ENCODE measurements around the gene SPEN.

SPEN gene

DNA sequence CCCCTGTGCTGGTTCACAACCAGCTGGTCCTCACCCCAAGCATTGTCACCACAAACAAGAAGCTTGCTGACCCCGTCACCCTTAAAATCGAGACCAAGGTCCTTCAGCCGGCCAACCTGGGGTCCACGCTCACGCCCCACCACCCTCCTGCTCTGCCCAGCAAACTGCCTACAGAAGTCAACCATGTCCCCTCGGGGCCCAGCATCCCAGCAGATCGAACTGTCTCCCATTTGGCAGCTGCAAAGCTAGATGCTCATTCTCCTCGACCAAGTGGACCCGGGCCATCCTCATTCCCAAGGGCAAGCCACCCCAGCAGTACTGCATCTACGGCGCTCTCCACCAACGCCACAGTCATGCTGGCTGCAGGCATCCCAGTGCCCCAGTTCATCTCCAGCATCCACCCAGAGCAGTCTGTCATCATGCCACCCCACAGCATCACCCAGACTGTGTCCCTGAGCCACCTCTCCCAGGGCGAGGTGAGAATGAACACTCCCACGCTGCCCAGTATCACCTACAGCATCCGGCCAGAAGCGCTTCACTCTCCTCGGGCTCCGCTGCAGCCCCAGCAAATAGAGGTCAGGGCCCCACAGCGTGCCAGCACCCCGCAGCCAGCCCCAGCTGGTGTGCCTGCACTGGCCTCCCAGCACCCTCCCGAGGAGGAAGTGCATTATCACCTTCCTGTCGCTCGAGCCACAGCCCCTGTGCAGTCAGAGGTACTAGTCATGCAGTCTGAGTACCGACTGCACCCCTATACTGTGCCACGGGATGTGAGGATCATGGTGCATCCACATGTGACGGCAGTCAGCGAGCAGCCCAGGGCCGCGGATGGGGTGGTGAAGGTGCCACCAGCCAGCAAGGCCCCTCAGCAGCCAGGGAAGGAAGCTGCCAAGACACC is 87.8 kb downstream of the SPEN start:
- DNase-seq (ENCODE audit: low read depth) = no peak

DNA sequence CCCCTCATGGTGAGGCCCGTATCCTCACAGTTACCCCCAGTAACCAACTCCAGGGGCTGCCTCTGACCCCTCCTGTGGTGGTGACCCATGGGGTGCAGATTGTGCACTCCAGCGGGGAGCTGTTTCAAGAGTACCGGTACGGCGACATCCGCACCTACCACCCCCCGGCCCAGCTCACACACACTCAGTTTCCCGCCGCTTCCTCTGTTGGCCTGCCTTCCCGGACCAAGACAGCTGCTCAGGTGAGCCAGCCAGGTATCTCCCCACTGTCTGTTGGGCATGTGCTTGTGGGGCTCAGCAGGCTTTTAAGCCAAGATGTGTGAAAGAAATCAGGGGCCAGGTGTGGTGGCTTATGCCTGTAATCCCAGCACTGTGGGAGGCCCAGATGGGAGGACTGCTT is 88.5 kb downstream of the SPEN start:
- no peak for DNase-seq (ENCODE audit: low read depth)

DNA sequence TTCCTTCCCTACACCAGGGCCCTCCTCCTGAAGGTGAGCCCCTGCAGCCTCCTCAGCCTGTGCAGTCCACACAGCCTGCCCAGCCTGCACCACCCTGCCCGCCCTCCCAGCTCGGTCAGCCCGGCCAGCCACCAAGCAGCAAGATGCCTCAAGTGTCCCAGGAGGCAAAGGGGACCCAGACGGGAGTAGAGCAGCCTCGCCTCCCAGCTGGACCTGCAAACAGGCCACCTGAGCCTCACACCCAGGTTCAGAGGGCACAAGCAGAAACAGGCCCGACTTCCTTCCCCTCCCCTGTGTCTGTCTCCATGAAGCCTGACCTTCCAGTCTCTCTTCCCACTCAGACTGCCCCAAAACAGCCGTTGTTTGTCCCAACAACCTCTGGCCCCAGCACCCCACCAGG is 89.6 kb downstream of the SPEN start:
- DNase-seq (ENCODE audit: low read depth) = no peak

DNA sequence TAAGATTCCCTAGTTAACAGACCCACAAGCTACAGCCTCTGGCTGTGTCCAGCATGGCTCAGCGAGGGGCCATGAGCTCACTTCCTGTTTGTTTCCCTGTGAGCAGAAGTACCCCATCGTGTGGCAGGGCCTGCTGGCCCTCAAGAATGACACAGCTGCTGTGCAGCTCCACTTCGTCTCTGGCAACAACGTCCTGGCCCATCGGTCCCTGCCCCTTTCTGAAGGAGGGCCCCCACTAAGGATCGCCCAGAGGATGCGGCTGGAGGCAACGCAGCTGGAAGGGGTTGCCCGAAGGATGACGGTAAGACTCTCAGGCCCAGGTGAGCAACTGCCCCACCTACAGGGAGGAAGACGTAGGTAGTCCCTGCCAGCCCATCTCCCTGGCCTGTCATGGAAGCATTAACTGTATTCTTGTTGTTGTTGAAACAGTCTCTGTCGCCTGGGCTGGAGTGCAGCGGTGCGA is 90.2 kb downstream of the SPEN start:
- peak; percentile 76 for DNase-seq (ENCODE audit: low read depth)

DNA sequence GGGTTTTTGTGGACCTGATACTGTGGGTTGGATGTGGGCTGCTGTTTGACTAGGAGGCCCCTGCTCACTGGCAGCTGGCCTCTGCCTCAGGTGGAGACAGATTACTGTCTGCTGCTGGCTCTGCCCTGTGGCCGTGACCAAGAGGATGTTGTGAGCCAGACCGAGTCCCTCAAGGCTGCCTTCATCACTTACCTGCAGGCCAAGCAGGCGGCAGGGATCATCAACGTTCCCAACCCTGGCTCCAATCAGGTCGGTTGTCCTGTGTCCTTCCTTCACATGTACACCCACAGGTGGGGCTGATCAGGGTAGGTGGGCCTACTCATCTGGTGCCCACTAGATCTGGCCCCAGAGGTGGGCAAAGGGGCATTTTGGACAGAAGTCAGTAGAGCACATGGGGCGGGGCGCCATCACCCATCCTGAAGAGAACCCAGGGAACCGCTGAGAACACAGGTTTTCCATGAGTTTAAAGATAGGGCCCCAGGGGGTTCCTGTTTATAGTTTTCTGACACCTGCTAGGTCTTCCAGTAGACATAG is 91.2 kb downstream of the SPEN start:
- no peak for DNase-seq (ENCODE audit: low read depth)

DNA sequence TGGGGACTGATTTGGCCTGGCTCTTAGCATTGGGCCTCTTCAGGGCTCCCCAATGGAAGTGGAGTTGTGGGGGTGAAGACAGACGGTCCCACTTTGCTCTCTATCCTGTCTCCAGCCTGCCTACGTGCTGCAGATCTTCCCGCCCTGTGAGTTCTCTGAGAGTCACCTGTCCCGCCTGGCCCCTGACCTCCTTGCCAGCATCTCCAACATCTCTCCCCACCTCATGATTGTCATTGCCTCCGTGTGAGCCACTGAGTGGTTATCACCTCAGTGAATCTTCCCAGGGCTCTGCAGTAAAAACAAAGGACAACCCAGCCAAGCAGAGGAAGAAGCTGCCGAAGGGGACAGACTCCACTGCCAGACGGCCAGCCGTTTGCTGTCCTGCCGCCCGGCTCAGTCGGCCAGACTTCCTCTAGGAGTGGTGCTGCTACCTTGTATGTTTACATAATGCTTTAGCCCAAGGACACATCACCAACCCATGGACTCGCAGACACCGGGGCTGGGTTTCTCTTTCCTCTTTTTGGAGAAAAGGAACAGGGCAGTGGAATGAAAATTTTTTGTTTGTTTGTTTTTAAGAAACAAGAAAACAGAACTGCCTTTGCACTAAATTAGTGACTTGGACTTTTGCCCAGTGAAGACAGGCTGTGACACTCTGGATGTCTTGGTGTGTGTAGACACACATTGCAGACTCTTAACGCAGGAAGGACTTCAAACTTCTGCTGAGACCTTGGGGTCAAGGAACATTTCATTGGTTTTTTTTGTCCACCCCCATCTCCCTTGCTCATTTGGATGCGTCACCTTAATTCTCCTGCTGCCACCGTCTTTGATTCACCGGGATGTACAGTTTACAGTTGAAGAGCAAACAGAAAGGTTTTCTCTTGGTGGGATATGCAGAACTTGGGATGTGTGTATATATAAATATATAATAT is 91.9 kb downstream of the SPEN start:
- peak; percentile 65 for DNase-seq (ENCODE audit: low read depth)

DNA sequence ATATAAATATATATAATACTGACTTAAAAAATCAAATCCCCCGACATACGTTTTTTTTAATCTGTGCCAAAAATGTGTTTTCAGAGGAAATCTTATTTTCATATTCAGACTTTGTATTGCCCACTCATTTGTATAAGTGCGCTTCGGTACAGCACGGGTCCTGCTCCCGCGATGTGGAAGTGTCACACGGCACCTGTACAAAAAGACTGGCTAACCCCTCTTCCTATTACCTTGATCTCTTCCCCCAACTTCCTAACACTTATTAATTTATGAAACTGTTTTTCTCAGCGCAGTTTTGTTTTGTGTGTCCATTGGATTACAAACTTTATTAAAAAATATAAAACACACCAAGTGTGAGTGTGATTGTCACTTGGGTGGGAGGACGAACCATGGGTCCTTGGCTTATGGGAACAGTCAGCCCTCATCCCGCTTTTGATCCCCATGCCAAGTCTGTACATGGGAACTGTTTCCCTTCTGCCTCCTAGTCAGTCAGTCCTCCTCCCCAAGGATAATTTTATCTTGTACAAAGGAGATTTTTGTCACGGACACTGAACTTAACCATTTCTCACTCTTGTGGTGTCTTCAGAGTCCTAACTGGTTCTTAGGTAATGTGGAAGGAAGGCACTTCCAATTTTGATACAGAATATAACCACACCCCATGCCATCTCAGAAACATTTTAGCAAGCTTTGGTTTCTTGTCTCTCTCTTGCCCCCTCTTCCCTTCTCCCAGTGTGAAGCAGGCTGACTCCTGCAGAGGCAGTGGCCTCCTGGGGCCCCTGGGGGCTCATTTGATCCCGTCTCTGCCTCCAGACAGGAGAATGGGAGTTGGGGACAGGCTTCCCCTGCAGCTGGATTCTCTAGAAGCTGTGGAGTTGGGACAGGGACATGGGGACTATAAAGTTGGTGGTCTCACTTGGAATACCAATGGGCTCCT is 92.9 kb downstream of the SPEN start:
- no peak for DNase-seq (ENCODE audit: low read depth)

DNA sequence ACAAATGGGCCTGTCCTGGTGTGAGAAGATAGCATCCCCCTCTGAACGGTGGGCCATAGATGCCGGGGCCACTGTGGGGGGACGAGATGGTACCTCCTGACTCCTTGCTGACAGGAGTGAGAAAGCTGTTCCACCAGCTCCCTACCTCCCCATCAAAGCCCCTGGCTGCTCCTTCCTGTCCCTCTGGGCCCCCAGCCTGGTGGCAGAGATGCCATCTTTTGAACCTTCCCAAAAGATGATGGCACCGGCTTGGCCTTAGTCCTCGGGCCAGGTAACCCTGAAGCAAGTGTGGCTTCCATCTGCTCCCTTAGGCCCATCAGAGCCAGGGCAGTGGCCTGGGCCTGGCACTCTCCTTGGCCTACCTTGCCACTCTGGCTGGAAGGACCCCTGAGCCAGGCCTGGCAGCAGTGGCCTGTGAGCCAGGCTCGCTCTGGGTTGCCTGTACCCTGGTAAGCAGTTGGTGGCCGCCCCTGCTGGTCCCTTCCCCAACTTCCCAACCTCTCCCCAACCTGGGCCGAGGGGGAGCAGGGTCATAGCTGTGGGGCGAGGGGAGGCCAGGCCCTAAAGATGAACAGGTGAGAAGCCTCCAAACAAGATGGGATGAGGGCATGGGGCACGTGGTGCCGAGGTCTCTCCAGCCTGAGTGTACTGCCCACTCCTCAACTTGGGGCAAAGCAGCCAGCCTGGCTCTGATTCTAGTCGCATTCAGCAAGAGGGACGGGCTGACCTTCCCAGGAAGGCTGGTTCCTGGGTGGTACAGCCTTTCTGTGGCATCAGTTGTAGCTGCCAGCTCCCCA is 93.7 kb downstream of the SPEN start:
- DNase-seq (ENCODE audit: low read depth) = no peak

DNA sequence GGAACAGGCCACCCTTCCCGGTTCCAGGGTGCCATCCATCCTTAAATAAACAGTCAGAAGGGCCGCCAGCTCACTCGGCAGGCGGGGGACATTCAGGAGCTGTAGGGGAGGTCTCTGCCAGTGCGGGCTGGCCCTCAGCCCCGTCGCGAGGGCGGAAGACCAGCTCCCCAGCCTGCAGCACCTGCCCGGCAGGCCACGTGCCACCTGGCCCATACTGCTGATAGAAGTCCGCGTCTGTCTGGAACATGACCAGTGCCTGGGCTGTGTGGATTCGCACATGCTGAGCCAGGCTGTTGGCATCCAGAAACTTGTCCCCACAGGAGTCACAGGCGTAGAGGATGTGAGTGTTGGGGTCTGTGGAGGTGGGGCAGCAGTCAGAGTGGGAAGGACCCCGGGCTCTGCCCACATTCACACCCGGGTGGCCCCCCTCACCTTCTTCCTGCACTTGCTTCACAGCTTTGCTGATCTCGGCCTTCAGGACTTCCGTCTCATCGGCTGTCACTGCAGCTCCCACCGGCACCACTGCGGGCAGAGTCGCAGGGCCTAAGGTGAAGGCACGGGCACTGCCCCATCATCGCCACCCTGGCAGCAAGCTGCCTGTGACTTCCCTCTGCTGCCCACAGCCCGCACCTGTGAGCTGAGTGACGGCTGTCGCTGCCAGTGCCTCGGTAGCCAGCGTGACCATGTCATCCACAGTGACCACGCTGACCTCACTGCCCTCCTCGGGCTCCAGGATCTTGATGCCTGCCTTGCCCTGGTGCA is 94.6 kb downstream of the SPEN start:
- DNase-seq (ENCODE audit: low read depth) = no peak

DNA sequence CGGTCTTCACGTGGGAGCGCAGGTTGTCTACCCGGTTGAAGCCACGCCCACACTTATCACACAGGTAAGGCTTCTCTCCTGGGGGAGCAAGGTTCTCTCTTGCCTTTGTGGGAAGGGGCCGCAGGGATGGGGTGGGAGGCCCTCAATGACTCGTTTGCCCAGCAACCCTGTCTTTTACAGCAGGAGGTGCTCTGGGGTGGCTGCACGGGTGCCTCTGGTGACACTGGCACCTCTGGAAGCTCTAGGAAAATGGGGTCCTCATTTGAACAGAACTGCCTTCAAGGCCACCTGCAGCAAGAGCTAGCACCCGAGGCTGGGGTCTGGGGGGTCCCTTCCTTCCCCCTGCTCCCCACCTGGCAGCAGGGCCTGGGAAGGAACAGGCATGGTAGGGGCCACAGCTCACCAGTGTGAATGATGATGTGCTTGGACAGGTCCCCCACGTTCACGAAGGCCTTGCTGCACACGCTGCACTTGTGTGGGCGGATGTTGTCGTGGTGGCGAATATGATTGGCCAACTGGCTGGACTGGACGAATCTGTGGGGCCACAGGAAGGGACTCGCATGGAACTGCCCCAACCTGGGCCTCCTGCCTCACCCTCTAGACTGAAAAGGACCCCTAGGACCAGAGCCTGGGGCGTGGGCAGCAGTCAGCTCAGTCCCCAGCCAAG is 95.3 kb downstream of the SPEN start:
- no peak for DNase-seq (ENCODE audit: low read depth)

DNA sequence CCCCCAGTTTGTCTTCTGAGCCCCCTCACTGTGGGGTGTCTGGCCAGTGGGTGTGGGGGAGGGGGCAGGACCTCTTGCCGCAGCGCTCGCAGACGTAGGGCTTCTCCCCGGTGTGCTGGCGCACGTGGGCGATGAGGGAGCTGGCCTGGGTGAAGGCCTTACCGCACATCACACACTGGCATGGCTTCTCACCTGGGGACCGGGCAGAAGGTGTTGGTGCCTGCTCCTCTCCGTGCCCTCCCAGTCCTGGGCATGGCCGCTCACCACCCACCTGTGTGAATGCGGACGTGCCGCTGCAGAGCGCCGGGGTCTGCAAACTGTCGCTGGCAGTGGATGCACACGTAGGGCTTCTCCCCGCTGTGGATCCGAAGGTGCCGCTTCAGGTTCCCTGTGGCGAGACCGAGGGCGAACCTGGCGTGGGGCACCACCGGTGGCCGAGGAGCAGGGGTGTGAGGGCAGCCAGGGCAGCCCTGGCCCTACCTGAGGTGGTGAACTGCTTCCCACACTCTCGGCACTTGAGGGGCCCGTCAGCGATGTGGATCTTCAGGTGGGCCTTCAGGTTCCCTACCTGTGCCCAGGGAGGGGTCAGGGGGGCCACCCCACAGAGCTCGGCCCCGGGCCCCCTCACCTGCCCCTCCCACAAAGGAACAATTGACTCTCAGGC is 96.0 kb downstream of the SPEN start:
- no peak for DNase-seq (ENCODE audit: low read depth)

DNA sequence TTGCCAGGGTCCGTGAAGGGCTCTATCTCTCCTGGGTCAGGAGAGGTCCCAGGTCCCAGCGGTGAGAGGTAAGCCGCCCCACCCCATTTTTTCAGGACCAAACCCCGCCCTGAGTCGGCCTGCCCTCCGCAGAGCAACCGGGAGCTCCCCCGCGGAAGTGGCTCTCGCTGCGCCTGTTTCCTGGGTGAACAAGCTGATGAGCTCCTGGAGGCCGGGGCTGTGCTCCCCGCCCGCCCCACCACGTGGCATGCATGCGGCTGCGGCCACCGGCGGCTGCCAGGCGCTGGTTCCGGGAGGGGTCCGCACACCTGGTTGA is 96.4 kb downstream of the SPEN start:
- DNase-seq (ENCODE audit: low read depth) = no peak

DNA sequence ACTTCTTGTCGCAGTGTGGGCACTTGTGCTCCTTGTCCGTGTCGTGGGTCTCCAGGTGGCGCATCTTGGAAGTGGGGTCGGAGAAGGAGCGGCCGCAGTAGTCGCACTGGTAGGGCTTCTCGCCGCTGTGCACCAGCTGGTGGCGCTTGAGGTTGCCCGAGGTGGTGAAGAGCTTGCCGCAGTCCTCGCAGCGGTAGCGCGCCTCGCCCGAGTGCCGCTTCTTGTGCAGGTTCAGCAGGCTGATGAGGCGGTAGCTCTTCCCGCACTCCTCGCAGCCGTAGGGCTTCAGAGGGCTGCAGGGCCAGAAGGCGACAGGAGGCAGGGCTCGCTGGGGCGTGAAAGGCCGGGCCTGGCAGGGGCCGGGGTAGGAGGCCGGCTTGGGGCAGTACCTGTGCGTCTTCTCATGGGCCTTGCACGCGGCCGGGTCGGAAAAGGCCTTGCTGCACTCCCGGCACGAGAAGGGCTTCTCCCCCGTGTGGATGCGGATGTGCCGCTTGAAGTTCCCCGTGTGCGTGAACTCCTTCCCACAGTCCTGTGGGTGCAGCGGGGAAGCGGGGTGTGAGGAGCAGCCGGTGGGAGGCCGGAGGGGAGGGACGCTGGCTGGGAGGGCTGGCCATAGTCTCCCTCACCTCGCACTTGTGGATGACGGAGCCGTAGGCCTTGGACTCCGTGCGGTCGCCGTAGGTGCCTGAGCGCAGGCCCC is 97.0 kb downstream of the SPEN start:
- DNase-seq (ENCODE audit: low read depth) = no peak

DNA sequence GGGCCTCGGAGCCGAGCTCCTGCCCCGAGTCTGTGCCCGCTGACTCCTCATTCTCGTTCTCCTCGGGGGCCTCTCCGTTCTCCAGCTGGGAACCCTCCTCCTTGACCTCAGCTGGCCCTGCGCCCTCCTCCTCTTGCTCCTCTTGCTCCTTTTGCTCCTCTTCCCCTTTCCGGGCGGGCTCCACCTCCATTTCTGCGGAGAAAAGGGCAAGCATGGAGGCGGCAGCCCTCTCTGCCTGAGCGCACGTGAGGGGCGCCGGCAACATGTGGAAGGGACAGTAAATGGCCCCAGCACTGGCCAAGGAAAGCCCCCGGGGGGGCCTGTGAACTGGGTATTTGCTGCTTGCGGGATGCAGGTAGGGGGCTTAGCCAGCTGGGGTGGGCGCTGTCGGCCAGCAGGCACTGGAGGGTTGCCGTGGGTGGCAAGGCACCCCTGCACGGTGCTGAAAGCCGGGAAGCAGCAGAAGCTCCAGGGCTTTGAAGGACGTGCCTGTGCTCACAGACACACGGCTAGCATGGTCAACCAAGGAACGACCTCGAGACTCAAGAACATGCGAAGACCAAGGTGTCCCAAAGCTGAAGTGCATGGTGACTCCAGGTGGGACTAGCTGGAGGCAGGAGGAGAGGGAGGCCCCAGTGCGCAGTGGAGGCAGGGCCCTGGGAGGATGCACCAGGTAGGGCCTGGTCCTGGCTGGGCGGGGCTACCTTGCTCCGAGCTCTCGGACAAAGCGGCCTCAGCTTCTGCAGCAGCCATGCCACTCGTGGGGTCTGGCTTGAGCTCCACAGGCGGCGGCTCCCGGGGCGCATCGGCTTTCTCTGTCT is 97.7 kb downstream of the SPEN start:
- no peak for DNase-seq (ENCODE audit: low read depth)

DNA sequence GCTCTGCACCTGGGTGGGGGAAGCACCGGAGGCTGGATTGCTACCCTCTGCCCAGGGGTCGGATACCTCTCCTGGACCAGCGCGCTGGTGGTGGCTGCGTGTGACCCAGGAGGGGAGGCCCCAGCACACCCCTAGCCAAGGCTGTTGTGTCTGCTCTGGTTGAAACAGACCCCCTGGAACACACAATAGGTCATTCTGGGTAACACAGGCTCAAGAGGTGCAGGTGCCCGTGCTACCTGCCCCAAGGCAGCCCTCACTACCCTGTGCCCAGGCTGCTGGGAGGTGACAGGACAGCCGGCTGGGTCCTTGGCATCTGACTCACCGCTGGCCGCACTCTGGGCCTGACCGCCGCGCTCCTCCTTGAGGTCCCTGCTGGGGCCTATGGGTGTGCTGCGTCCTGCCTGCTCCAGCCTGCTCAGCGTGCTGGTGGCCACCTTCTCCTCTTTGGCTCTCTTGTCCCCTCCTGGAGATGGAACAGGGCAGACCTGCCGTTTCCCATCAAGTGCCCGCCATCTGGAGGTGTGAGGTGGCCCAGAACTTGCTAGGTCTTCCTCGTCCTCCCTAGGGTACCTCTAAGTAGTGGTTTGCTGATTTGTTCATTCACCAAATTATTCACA is 98.4 kb downstream of the SPEN start:
- no peak for DNase-seq (ENCODE audit: low read depth)

DNA sequence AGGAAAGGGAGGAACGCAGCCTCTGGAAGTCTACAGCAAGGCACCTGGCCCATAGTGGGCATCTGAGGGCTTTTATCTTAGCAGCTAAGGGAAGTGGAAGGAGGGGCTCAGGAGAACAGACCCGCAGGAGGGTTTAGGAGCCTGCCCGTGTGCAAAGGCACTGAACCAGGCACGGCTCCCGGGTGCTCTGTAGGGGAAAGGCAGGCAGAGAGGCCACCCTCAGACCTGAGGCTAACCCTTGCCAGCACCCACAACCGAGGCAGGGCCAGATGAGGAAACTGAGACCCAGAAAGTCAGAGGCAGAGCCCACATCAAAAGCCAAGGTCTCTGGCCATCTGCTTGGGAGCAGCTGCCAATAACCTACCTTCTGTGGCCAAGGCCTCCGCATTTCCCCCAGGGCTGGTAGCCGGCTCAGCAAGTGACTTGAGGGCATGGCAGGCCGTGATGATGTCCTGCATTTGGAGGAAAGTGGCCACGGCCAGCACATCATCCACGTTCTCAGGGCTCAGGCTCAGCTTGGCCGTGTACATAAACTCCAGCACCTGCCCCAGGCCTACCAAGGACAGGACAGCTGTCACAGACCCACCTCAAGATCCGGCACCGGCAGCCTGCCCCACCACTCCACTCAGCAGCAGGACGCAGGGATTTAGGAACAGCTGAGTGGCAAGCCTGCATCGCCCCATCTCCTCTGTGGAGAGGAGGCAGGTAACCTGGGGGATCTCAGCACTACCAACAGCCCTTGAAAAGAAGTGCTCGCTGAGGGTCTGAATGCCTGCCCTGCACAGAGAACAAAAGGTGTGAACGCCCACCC is 99.3 kb downstream of the SPEN start:
- no peak for DNase-seq (ENCODE audit: low read depth)

All from ELR (cell line).